SHP77 treated with DMSO at 0.1 percent for 48 hours (cell line): ENCODE data around the gene MED13.
"Not testable (repeated sequence)": the region's sequence is repeated elsewhere in the genome, so short reads cannot be mapped to it uniquely, and the experiment has no call there.

Experiments used
- DNase-seq: peaks from one replicate; lab custom pipeline; 2025; lab: John Stamatoyannopoulos, UW

MED13 gene

GRCh38 chr17:61907361-61907760 lies 157.7 kb downstream of the MED13 start:
- DNase-seq = no peak

- no peak for DNase-seq
Observed at GRCh38 chr17:61904094-61904710, 160.9 kb downstream of the MED13 start.

DNA sequence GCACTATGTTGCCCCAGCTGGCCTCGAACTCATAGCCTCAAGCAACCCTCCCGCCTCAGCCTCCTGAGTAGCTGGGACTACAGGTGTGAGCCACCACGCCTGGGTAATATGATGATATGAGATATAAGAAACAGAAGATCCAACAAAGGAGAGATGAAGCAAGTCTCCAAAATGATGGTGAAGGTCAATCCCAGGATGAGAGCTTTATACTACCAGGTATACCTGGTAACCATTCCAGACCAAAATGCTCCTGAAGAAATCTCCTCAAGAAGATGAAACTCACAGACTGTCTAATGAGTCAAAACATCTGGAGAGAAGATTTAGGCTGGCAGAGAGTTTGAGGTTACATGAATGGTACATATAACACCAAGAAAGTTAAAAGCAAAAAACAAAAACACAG lies 161.8 kb downstream of the MED13 start:
- DNase-seq = no peak

DNA sequence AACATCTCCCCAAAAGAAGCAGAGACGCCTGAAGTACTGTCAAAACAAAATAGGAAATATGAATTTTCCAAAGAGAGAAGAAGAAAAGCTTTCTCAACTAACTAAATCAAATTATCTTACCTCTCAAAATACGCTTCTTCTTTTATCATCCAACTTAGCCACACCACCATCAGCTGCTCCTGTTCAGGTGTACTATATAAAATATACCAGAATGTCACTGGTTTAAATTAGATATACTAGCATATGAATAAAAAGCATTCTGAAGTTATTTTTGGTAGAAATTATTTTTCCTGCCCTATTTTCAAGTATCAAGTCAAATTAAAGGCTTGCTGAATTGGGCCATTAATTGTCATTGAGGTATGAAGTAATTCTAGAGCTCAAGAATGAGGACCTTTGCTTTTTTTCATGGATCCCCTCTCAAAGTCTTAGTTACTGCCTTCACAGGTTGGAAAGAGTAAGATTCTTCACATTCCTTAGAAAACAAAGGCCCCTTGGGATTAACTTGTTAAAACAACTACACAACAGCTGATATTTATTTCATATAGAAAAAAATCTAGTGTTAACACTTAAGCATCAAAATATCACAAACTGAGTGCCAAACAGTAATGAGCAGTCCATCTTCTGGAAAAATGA lies 167.4 kb downstream of the MED13 start:
- DNase-seq = no peak

DNA sequence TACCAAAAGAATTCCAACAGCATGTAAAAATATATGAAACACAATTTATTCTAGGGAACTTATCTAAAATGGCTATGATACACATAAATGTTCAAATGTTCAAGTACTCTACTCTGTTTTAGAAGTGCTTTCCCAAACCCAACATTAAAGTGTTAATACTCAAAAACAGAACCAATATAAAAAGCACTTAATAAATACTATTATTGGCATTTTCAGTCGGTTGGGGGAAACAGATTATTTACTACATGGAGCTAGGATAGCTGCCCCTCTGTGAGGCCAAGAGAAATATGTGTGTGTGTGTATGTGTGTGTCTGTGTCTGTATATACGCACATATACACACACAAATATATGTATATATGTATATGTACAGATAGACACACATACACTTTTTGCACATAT lies 169.7 kb downstream of the MED13 start:
- no peak for DNase-seq

DNA sequence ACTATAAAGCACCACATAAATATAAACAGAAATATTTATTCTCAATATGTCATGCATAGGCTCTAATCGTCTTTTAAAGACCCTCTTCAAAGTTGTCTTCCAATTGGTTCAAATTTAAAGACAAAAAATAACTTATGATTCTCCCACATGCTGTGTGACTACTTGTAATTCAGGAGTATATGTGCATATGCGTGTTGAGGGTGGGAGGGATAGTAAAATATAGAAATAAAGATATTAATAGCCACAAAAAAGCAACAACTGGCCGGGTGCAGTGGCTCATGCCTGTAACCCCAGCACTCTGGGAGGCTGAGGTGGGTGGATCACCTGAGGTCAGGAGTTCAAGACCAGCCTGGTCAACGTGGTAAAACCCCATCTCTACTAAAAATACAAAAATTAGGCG lies 170.8 kb downstream of the MED13 start:
- DNase-seq = not testable (repeated sequence)
